Naive thymus-derived CD8-positive, alpha-beta T cell (primary cell): ENCODE measurements around the gene SIGMAR1. TPM values are rescaled to one million over a fixed set of nuclear protein-coding genes. Genes with fewer than 3 reads are reported as not detected.
A peak's percentile ranks its signal among the peaks of the same experiment; 100 is the strongest.

Experiments used
- ATAC-seq, 2 donors: fragments of 150-1000 bp; cut with Tn5 transposase in 1 of 2; sonication (Bioruptor Pico), chemical (Tn5 transposase) in 1 of 2; 1 replicate in 1 of 2; 2 replicates in 1 of 2; pipeline ENCODE4 v1.10.0; 2021; ENCODE audit warnings: mild to moderate bottlenecking in 2 of 2, moderate library complexity in 2 of 2
- POLR2A ChIA-PET: fragments of 350-600 bp; sonication (Branson Sonifier 250); formaldehyde crosslinking; loops from one replicate; lab custom pipeline; 2021; ENCODE audit warnings: antibody characterized with exemption; lab: Charles Lee
- DNase-seq, 10 donors: peaks; one replicate each; pipeline versions ENCODE4 v3.0.0 to v3.0.0-alpha.2; 2020 to 2022
- H3K27ac Mint-ChIP-seq, 10 donors: one replicate each; pipeline ENCODE4 v1.8.0; 2020 to 2022; ENCODE audit warnings: mild to moderate bottlenecking in 10 of 10, mixed read lengths in 10 of 10, moderate library complexity in 4 of 10, inconsistent platforms in 1 of 10
- H3K27me3 Mint-ChIP-seq, 5 donors: one replicate each; pipeline ENCODE4 v1.8.0; 2021 to 2022; ENCODE audit warnings: mixed read lengths in 5 of 5
- H3K36me3 Mint-ChIP-seq, 3 donors: one replicate each; pipeline ENCODE4 v1.8.0; 2020 to 2022; ENCODE audit warnings: mixed read lengths in 3 of 3, mild to moderate bottlenecking in 2 of 3, inconsistent platforms in 1 of 3
- H3K4me1 Mint-ChIP-seq, 4 donors: one replicate each; pipeline ENCODE4 v1.8.0; 2021 to 2022; ENCODE audit warnings: mixed read lengths in 4 of 4
- H3K4me3 Mint-ChIP-seq, 10 donors: one replicate each; pipeline ENCODE4 v1.8.0; 2020 to 2022; ENCODE audit warnings: mild to moderate bottlenecking in 10 of 10, mixed read lengths in 10 of 10, moderate library complexity in 6 of 10, inconsistent platforms in 1 of 10
- H3K9me3 Mint-ChIP-seq, 9 donors: one replicate each; pipeline ENCODE4 v1.8.0; 2020 to 2022; ENCODE audit warnings: mixed read lengths in 9 of 9, mild to moderate bottlenecking in 3 of 9, inconsistent platforms in 1 of 9, moderate library complexity in 1 of 9
- polyA plus RNA-seq, 3 donors: library from polyadenylated mRNA; unstranded; fragments of 300-500 nt; fragmentation: Illumina TruSeq; gene quantifications; one replicate each; pipeline ENCODE4 v1.2.3, GENCODE V29; 2021
- total RNA-seq, 8 experiments: library from RNA in 2 of 8; stranded (reverse) in 2 of 8; gene quantifications; one replicate each; pipeline ENCODE4 v1.2.3 and lab custom pipeline; 2021 to 2026

The SIGMAR1 gene
- total and polyA plus RNA-seq, 5 experiments from 2014 or later = 37.7 to 78.4 (median 67.9) TPM

DNA sequence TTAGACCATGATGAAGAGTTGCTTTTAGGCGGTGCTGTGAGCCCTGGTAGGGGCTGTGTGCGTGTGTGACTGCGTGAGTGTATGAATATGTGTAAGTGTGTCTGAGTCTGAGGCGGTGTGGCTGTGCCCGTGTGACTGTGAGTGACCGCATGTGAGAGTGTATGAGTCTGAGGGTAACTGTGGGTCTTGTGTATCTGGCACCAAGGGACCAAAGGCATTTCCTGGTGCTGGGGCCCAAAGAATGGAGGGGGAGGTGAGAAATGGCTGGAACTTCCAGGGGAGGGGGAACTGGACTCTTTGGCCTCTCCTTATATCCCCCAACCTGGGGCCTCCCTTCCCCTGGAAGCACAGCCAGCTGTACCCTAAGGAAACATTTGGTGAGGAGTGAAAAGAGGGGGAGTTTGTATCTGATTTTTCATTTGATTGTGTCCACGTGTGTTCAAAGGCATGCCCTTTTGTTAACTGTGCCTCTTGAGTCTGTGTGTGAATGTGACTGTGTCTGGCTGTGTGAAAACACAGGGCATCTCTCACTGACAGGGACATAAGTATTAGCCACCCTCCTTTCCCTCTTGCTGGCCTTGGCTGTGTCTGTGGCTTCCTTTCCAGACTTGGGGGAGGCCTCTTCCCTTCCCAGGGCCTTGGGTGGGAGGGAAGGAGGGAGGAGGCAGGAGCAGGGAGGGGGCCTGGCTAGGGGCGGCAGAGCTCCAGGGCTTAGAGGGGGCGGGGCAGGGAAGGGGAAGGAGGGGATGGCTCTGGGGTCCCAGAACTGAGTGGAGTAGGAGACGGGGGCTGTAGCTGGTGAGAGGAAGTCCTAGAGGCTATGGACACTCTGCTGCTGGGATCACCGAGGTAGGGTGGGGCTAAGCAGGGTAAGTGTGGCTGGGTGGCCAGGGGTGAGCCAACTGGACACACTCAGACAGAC lies 15.8 kb upstream of the SIGMAR1 start:
- ATAC-seq (no peak), DNase-seq (no peak)
- Mint-ChIP-seq H3K4me3 (no peak overlapping the region), H3K36me3 (peaks cover 0 to 32% (median 6%) of the 10 kb centered on the region in 3 donors), H3K4me1 (peaks cover 22 to 42% (median 33%) of the 10 kb centered on the region in 4 donors), H3K9me3 (no peaks in the 10 kb centered on the region), H3K27ac (peak overlapping the region; percentile 23 to 83 (median 54)), H3K27me3 (no peaks in the 10 kb centered on the region)
- POLR2A ChIA-PET = interaction anchor here (1.2 to 1.3 kb wide), 3 partner anchors 9 to 16 kb away, joined by 3 to 7 read pairs (median 4); partner anchors contain the start of genes CCL27 and SIGMAR1

DNA sequence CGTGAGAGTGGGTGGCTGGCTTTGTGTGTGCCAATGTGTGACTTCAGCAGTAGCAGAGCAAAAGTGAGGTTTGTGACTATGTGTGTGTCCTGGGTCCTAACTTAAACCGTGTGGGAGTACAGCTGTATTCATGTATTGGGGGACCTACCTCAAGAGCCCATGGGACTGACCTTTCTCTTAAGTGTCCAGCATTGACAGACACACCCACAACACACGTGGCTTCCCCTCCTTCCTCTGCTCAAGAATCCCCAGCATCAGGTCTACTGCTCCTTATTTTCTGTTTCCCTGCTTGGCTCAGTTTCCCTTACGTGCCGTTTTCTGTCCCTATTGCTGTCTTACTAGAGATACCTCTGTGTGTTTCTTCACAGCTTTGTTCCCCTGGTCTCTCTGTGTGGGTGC lies 15.0 kb upstream of the SIGMAR1 start:
- POLR2A ChIA-PET = interaction anchor here (1.3 kb wide), 2 partner anchors 10 to 12 kb away, joined by 3 to 4 read pairs; partner anchors contain the start of gene CCL27
- ATAC-seq (no peak), DNase-seq (no peak)
- Mint-ChIP-seq H3K27ac (peak overlapping the region; percentile 23 to 83 (median 67)), H3K4me1 (peaks cover 30 to 50% (median 41%) of the 10 kb centered on the region in 4 donors), H3K36me3 (peaks cover 0 to 40% (median 6%) of the 10 kb centered on the region in 3 donors), H3K9me3 (no peaks in the 10 kb centered on the region), H3K27me3 (no peaks in the 10 kb centered on the region), H3K4me3 (peak overlapping the region in 1 of 10 donors; percentile 5)

DNA sequence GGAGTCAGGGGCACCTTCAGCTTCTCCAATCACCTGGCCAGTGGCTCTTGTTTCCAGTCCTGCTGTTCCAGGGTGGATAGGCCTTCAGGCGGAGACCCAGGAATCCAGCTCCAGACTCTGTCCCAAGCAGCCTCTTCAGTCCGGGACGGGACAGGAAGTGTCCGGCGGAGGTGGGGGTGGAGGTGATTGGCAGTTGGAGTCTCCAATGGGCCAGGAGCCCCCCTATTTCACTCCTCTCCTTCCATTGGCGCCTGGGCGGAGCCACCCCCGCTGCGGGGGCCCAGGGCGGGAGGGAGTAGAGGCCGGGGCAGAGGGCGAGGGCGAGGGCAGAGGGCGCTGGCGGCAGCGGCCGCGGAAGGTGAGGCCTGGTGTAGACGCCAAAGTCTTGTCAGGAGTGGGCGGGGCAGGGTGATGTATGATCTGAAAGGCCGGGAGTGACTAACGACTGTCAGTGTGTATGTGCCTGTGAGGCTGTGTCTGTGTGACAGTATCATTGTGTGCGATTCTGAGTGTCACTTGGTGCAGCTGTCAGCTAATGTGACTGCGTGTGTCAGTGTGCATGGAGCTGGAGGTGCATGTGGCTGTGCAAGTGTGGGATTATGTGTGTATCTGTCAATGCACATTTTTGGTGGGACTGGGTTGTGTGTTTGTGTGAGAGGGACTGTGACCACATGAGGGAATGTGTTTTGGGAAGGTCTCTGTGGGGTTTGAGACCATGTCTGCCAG lies 14.5 kb upstream of the SIGMAR1 start, which contains the start of gene IL11RA:
Gene IL11RA (plus strand): TSS at position 310 of the 726 bp plus-strand sequence. CDS start 3,033 bp downstream, outside the sequence.
- Mint-ChIP-seq H3K4me1 (peaks cover 35 to 56% (median 46%) of the 10 kb centered on the region in 4 donors), H3K9me3 (no peaks in the 10 kb centered on the region), H3K27me3 (no peaks in the 10 kb centered on the region), H3K36me3 (peaks cover 0 to 40% (median 6%) of the 10 kb centered on the region in 3 donors), H3K4me3 (peak within 1 kb of the TSS in 3 of 10 donors; percentile 5 to 26 (median 11)), H3K27ac (peak within 1 kb of the TSS; percentile 23 to 83 (median 70))
- DNase-seq (no peak), ATAC-seq (peak; percentile 32 to 50)
- POLR2A ChIA-PET = interaction anchor here (1.0 to 1.3 kb wide), 3 partner anchors 10 to 14 kb away, joined by 3 to 6 read pairs (median 4); partner anchors contain the start of genes CCL27 and SIGMAR1

DNA sequence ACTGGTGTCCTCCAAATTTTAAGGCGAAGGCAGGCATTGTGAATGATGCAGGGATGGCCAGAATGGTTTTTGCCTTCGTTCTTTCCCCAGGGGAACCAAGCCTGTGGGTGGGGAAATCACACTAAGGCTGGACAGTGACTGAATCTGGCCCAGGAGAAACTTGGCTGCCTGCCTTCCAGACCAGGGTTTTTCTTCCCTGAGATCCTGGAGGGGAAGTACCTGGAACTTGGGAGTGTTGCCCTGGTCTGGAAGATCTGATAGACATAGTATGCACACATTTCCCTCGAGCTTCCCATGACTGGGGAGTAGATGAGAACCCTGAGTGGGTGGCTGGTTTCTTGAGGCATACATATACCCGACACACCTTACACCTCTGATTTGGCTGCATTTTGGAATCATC lies 13.7 kb upstream of the SIGMAR1 start:
- Mint-ChIP-seq H3K27me3 (no peaks in the 10 kb centered on the region), H3K4me1 (peaks cover 40 to 58% (median 48%) of the 10 kb centered on the region in 4 donors), H3K36me3 (peaks cover 0 to 40% (median 6%) of the 10 kb centered on the region in 3 donors), H3K4me3 (no peak overlapping the region), H3K27ac (peak overlapping the region in 6 of 10 donors; percentile 15 to 66 (median 45)), H3K9me3 (no peaks in the 10 kb centered on the region)
- ATAC-seq = no peak
- no peak for DNase-seq
- POLR2A ChIA-PET = interaction anchor here (1.0 kb wide), 1 partner anchor 14 kb away, joined by 6 read pairs; the partner anchor contains the start of gene SIGMAR1

DNA sequence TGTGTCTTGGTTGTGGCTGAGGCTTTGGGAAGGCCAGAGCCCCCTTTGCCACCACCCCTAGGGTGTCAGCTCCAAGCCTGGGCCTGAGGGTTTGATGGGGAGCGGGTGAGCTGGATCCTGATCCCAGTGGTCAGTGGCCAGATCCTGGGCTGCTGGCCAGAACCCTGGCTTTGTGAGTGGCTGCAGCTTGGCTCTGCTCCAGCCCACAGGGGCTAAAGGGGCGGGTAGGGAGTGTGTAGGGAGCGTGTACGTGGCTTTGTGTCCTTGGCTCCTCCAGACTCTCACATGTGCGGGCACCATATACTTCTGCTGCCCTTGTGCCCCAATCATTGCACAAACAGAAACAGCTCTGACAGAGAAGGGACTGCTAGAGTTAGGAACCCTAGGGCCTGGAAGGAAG lies 13.2 kb upstream of the SIGMAR1 start:
- DNase-seq = no peak
- no peaks in the 10 kb centered on the region for H3K27me3 Mint-ChIP-seq
- H3K27ac Mint-ChIP-seq = peak overlapping the region in 4 of 10 donors; percentile 15 to 66 (median 60)
- no peaks in the 10 kb centered on the region for H3K9me3 Mint-ChIP-seq
- peaks cover 43 to 63% (median 49%) of the 10 kb centered on the region in 4 donors for H3K4me1 Mint-ChIP-seq
- no peak for ATAC-seq
- H3K36me3 Mint-ChIP-seq = peaks cover 0 to 40% (median 6%) of the 10 kb centered on the region in 3 donors
- H3K4me3 Mint-ChIP-seq = no peak overlapping the region
- POLR2A ChIA-PET = no interaction called here

DNA sequence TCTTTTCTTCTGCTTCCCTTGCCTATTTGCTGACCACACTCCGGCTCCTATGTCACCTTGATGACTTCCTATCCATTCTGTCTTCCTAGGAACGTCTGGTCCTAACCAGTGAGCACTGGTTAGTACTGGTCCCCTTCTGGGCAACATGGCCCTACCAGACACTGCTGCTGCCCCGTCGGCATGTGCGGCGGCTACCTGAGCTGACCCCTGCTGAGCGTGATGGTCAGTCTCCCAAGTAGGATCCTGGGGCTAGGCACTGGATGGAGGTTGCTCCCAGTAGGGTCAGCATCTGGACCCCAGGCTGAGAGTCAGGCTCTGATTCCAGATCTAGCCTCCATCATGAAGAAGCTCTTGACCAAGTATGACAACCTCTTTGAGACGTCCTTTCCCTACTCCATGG lies 11.1 kb upstream of the SIGMAR1 start:
- Mint-ChIP-seq H3K36me3 (peaks cover 0 to 40% (median 6%) of the 10 kb centered on the region in 3 donors), H3K27me3 (no peaks in the 10 kb centered on the region), H3K9me3 (no peaks in the 10 kb centered on the region), H3K4me1 (peaks cover 37 to 56% (median 46%) of the 10 kb centered on the region in 4 donors), H3K27ac (peak overlapping the region in 6 of 10 donors; percentile 28 to 85 (median 67)), H3K4me3 (peak overlapping the region in 8 of 10 donors; percentile 6 to 93 (median 59))
- ATAC-seq (no peak), DNase-seq (no peak)
- POLR2A ChIA-PET = interaction anchor here (1.4 to 4.0 kb wide), 4 partner anchors 9 to 16 kb away, joined by 5 to 55 read pairs (median 32); partner anchors contain the start of genes CCL27 and SIGMAR1

DNA sequence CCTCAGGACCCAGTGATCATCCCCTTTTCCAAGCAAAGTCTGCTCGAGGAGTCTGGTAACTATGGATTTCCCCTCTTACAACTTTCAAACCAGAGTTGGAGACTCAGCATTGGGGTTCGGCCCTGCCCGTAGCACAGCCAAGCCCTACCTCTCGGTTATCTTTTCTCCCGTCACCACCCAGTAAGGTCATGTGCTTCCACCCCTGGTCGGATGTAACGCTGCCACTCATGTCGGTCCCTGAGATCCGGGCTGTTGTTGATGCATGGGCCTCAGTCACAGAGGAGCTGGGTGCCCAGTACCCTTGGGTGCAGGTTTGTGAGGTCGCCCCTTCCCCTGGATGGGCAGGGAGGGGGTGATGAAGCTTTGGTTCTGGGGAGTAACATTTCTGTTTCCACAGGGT lies 10.1 kb upstream of the SIGMAR1 start:
- Mint-ChIP-seq H3K36me3 (peaks cover 0 to 40% (median 6%) of the 10 kb centered on the region in 3 donors), H3K4me1 (peaks cover 28 to 49% (median 38%) of the 10 kb centered on the region in 4 donors), H3K4me3 (peak overlapping the region; percentile 91 to 96 (median 93)), H3K9me3 (no peaks in the 10 kb centered on the region), H3K27ac (peak overlapping the region; percentile 85 to 95 (median 92)), H3K27me3 (no peaks in the 10 kb centered on the region)
- POLR2A ChIA-PET = interaction anchor here (1.4 to 4.1 kb wide), 7 partner anchors 10 to 36 kb away, joined by 5 to 55 read pairs (median 19); partner anchors contain the start of genes CCL27, RPP25L and SIGMAR1
- ATAC-seq = no peak
- DNase-seq = no peak

DNA sequence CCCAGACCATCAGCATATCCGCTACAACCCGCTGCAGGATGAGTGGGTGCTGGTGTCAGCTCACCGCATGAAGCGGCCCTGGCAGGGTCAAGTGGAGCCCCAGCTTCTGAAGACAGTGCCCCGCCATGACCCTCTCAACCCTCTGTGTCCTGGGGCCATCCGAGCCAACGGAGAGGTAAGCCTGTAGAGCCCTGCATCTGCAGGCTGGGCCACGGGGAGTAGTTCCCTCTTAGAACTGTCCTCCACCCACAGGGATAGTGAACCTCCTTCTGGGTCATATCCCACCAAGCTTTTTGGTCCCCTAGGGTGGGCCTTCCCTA lies 9.5 kb upstream of the SIGMAR1 start:
- Mint-ChIP-seq H3K4me1 (peaks cover 24 to 43% (median 32%) of the 10 kb centered on the region in 4 donors), H3K27ac (peak overlapping the region; percentile 85 to 95 (median 92)), H3K27me3 (no peaks in the 10 kb centered on the region), H3K4me3 (peak overlapping the region; percentile 91 to 96 (median 93)), H3K36me3 (peaks cover 0 to 40% (median 6%) of the 10 kb centered on the region in 3 donors), H3K9me3 (no peaks in the 10 kb centered on the region)
- no peak for ATAC-seq
- POLR2A ChIA-PET = interaction anchor here (0.5 to 4.1 kb wide), 13 partner anchors 9 to 601 kb away, joined by 3 to 55 read pairs (median 8); partner anchors contain the start of genes CCL27, DCTN3, RPP25L and SIGMAR1
- no peak for DNase-seq

DNA sequence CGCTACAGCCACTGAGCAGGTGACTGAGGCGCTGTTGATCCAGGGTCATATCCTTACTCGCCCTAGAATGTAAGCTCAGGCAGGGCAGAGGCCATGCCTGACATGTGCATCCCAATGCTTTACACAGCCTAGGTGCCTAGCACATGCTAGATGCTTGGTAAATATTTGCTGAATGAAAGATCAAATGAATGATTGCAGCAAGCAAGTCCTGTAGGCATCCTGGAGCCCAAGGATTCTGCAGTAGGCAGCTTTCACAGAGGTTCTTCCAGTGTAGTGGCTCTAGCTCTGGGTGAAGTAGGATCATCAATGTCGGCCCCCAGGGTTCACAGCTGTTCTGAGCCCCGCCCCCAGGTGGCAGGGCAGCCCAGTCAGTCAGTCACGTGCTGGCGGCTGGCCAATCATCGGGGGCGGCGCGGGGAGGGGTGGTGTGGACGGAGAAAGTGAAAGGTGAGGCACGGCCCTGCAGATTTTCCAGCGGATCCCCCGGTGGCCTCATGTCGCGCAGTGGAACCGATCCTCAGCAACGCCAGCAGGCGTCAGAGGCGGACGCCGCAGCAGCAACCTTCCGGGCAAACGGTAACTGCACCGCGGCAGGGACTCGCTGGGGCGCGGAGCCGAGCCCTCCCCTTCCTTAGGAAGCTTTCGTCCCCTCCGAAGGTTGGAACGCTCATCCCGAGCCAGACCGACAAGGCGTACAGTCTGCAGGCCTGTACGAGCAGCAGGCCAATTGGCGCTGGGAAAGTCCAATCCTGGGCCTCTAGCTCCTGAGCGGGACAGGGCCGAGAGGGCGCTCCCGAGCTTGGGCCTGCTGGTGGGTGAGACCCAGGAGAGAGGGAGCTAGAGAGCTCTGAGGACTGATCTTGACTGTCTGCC lies 8.9 kb upstream of the SIGMAR1 start, which contains the start of gene GALT:
Gene GALT (plus strand): TSS at position 465 of the 873 bp plus-strand sequence. CDS start 30 bp downstream, at position 495.
- Mint-ChIP-seq H3K27ac (peak within 1 kb of the TSS; percentile 85 to 95 (median 92)), H3K36me3 (peaks cover 0 to 36% (median 6%) of the 10 kb centered on the region in 3 donors), H3K27me3 (no peaks in the 10 kb centered on the region), H3K4me1 (peaks cover 24 to 42% (median 31%) of the 10 kb centered on the region in 4 donors), H3K9me3 (no peaks in the 10 kb centered on the region), H3K4me3 (peak within 1 kb of the TSS; percentile 91 to 96 (median 93))
- peak; percentile 87 to 98 (median 94) for DNase-seq
- ATAC-seq = peak; percentile 89 to 90
- POLR2A ChIA-PET = interaction anchor here (0.5 to 4.1 kb wide), 17 partner anchors 9 to 601 kb away, joined by 3 to 55 read pairs (median 5); partner anchors contain the start of genes ARID3C, CCL27, DCTN3 and ENHO

DNA sequence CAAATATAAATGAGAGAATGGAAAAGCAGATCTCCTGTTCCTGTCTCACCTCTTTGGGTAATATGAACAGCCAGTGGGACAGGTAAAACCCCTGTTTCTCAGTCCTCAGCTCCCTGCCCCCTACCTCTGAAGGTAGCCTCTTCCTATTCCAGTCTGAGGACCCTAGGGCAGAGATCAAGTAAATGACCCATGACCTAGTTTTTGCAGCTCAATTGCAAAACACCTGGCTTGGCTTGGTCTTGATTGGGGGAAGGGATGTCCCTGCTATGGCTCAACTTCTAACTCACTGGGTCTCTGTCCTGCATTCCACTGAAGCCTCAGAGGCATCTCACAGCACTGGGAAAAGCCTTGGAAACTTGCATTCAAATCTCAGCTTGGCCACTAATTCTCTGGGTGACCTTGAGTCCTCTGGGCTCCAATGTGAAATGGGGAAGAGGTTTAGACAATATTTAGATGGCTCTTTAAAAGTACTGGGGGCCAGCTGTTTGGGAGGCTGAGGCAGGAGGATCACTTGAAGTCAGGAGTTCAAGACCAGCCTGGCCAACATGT lies 7.3 kb upstream of the SIGMAR1 start:
- POLR2A ChIA-PET = interaction anchor here (0.6 to 4.1 kb wide), 6 partner anchors 15 to 122 kb away, joined by 3 to 17 read pairs (median 4); partner anchors contain the start of genes ARID3C, DCTN3, ENHO and RPP25L
- H3K4me3 Mint-ChIP-seq = peak overlapping the region in 2 of 10 donors; percentile 15 to 42
- H3K9me3 Mint-ChIP-seq = no peaks in the 10 kb centered on the region
- ATAC-seq (no peak), DNase-seq (no peak)
- H3K27ac Mint-ChIP-seq = peak overlapping the region in 1 of 10 donors; percentile 86
- peaks cover 0 to 21% (median 6%) of the 10 kb centered on the region in 3 donors for H3K36me3 Mint-ChIP-seq
- H3K27me3 Mint-ChIP-seq = no peaks in the 10 kb centered on the region
- peaks cover 24 to 38% (median 31%) of the 10 kb centered on the region in 4 donors for H3K4me1 Mint-ChIP-seq
